Activated gamma-delta T cell treated with Interleukin-2 at 50 U/mL for 16 hours (primary cell): Measurements from ENCODE around the gene NOTCH4.
"Not testable (repeated sequence)": the region's sequence is repeated elsewhere in the genome, so short reads cannot be mapped to it uniquely, and the experiment has no call there.

Source experiments
- DNase-seq: peaks from one replicate; pipeline ENCODE4 v3.0.0-alpha.2; 2020

The NOTCH4 gene

DNA sequence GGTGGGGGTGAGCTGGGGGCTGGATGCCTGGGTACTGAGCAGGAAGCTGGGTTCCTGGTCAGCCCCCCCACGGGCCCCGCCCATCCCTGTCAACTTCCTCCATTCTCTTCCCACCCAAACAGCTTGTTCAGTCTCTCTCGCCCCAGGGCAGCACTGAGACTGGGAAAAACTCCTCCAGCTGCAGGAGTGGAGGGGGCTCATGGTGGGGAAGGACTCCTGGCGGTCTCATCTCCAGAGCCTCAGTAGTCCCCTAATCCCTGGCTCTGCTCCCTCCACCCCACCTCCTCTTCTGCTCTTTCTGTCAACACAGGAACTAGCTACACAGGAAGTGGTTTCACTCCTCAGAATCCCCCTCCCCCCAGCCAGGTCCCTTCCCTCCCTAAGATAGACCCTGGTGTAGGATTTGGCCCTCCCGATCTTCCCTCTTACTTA, 31.2 kb downstream of the NOTCH4 start, which contains the start of gene GPSM3:
GPSM3 (minus strand) TSS at position 36 of the 432 bp plus-strand sequence. CDS start 130 bp downstream, outside the sequence.
- DNase-seq = peak; percentile 63

DNA sequence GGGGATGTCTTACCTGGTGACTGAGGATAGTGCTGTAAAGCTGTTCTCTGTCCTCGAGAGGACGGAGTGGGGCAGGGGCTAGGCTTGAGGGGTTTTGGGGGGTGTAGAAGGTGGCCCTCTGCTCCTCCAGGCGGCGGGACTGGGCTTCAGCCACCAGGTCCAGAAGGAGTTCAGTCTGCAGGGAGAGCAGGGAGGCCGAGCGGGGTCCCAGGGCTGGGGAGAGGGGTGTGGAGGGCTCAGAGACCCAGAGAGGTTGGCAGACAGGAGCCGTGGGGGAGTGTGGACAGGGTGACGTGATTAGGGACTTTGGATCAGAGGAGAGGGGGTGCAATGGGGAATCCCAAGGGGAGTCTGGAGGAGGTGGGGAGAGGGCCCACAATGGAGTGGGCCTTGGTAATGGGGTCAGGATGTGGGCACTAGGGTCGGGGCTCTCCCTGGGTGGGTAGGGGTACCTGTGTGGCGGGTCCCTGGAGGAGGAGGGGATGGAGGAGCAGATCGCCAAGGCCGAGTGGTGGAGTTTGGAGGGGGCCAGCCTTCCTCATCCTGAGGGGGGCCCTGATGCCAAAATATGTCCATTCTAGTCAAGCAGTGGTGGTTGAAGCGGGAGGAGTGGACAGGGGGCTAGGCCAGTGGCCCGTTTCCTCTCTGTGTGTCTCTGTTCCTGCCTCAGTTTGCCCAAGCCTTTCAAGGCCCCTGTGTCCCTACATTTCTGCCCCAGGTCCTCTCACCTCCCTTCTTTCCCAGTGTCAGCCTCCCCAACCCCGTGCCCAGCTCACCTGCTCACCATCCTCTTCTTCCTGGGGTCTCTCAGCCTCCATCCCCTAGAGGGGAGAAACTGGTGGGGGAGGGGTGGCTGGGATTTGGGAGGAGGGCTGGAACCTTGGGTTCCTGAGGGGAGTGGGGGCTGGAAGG, 31.9 kb downstream of the NOTCH4 start:
- DNase-seq = no peak

DNA sequence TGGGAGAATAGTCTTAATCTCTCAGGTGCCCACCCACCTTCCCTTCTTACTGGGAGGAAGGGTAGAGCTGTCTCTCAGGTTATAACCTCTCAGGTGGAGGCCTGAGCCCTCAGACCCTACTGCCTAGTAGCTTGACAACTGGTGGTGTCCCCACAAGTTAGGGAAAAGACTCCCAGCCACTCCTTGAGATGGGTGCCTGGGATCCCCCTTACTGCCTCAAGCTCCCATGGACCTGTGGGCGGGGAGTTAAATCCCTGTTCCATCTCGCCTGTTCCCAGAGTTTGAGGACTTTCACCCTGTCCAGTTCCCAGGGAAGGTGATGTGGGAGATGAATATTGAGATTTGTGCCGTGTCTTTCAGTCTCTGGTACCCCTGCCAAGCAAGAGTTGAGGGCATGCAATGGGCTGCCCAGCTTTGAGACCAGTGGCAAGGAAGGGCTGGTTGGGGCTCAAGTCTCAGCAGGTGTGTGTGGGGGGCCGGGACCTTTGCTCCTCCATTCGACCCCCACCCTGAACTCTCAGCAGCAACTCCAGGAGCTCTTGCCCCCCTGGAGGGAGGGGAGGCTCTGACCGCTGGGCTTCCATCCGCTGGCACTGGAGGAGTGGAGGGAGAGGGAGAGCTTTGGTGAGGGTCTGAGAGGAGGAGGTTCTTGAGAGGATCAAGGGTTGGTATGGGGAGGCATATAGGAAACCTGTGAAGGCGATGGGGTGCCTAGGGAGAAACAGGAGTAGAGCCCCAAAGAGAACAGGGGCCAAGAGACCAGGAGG, 32.8 kb downstream of the NOTCH4 start:
- no peak for DNase-seq

DNA sequence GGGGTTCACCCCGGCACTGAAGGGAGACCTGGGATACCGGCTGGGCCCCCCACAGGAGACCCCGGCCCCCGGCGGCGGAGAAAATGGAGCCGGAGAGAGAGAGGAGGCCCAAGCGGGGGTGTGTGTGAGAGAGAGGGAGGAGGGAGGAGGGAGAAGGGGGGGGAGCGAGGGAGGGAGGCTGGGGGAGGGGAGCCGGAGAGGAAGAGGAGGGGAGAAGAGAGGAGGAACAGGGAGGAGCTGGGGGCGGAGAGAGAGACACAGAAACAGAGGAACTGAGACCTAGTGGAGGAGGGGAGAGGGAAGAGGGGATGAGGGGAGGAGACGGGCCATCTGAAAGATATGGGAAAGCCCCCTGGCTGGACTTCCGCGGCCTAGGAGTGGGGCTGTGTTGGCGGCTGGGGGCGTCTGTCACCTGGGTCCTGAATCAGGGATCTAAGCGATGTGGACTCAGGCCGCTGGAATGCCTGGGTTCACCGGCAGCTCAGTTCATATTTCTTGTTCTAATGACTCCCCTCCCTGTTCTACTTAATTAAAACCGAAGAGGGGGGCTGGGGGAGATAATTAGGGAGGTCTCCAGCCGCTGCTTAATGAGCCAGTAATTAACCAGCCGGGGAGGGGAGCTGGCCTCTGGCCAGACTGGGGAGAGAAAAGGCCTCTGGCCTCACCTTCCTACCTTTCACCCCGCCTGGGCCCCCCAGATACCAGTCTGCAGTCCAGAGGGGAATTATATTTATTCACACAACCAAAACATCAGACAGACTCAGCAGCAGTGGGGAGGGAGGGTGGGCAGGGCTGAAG, 33.6 kb downstream of the NOTCH4 start, which contains the start of gene PBX2:
PBX2 (minus strand) TSS at position 149 of the 798 bp plus-strand sequence. CDS start 287 bp downstream, outside the sequence.
- DNase-seq = peak; percentile 79

DNA sequence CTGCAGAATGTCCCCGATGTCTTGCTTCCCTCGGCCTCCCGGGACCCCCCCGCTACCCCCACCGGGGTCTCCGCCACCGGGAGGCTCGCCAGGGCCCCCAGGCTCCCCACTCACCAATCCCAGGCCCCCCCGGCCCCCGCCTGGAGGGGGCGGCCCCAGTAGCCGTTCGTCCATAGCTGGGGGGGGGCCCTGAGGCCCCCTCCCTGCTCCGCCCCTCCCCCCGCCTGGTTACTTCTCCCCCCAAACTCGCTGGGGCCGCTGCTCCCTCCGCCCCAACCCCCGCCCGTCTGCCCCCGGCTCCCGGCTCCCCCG, 34.2 kb downstream of the NOTCH4 start:
- DNase-seq = no peak

DNA sequence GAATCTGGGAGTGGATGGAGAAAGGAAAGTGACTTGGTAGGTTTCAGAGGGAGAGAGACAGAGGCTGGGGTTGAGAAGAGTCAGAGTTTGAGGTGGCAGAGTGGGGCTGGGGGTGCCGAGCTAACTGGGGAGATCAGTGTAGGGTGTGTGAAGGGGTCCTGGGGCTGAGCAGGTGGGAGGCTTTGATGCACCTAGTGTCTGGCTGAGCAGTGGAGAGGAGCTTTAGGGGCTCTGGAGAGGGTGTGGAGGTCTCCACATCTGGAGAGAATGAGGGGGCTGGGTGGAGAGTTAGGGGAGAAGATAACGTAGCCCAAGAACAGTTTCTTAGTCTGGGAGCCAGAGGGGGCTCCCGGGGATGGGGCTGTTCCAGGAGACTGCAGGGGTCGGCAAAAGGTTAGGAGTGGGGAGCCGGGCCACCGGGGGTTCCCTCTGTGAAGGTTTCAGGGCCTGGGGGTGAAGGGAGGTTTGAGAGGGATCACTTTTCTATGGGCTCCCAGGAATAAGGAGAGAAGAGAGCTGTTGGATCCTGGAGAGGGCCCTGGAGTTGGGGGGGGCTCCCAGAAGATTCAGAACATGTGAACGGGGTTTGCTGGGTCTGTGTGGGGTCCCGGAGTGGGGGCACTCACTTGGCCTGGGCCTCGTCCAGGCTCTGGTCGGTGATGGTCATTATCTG, 34.7 kb downstream of the NOTCH4 start:
- DNase-seq = no peak

DNA sequence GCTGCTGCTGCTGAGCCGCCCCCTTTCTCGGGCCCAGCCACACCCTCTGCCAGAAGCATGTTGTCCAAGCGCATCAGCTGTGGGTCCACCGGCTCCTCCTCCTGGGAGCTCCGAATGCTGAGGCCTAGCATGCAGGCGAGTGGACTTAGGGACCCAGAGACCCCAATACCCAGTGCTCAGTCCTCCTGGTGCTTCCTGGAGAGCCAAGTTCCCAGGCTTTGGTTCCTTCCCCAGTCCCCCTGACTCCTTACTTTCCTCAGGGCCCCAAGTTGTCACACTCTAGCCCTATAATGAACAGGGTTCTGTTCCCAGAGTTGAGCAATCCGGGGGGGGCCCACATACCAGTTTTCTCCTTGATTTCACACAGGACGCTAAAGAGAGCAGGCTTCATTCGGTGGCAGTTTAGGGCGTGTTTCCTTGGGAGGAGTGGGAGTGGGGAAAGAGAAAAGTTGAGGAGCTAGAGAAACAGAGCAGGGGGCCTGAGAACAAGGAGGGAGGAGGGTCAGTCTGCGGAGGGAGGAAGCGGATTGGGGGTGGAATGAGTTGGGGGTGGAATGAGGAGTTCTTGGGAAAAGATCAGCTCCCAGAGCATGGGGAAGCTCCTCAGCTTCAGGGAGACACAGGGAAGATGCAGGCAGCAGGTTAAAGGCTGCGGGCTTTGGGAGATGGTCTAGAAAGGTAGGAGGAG, 35.3 kb downstream of the NOTCH4 start:
- DNase-seq = no peak

DNA sequence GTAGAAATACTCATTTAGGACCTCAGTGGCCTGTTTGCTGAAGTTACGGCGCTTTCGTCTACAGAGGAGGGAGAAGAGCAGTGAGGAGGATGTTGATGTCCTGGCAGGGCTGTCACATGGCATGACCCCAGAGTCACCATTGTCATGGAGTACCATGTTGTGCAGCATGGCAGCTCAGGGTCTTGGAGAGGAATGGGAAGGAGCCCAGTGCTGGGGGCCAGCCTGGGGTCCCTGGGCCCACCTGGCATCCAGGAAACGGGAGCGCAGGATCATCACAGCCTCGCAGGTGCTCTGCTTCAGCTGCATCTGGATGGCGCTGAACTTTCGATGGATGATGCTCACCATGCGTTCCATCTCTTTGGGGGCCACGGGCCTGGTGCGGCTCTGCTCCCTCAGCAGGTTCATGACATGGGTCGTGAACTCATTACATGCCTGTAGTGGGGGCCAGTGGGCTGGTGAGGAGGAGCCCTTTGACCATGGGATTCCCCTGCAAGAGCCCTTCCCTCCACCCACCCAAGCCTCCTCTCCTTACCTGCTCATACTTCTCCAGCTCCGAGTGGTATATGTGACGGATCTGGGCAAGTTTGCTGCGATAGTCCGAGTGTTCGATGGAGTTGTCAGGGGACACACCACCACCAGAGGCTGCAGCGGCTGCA, 36.0 kb downstream of the NOTCH4 start:
- not testable (repeated sequence) for DNase-seq

DNA sequence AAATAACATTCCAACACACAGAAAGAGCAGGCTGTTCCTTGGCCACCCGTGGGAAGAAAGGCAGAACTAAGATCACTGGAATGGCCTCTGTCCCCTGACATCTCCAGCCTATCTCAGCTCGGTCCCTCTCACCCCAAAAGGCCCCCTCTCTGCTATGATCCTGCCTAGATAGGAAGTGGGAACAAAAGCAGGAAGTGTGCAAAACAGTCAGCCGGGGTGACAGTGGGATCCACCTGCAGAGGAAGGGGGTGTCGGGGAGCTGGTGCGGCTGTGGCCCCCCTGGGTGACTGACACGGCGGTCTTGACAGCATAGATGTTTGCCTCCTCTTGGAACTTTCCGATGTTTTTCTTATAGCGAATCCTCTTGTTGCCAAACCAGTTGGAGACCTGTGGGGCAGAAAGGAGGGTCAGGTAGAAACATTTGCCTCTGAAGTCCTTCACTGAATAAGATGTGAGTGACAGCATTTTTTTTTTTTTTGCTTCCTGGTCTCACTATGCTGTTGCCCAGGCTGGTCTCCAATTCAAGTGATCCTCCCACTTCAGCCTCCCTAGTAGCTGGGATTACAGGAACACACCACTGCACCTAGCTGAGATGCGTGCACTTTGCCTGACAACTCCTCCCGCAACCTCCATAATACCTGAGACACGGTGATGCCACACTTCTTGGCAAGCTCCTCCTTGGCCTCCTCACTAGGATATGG, 36.7 kb downstream of the NOTCH4 start:
- DNase-seq = no peak

DNA sequence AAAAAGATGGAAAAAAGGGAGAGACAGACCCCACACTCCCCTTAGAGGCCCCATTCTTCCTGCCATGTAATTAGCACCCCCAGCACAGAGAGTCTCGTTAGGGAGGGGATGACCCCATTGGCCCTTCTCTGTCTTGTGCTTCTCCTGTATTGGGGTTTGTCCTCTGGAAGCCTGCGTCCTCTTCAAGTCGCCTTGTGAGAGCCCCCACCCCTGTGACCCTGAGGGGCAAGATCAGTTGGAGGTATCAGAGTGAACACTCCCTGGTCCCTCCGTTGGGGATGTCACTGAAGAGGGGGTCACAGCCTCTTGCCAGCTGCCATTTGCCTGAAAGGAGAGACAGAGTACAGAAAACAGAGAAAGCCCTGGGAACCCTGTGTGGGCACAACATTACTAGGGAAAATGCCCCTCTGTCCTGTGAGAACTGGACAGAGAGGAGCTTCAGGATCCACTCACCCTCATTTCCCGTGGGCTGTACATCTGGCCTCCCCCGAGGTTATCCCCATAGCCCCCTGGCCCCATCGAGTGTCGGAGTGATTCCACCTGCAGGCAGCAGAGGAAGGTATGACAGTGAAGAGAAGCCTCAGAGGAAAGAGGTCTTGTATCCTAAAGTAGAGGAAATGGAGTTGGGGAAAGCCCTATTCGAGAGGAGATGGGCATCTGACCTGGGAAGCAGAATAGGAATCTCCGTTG, 37.6 kb downstream of the NOTCH4 start:
- DNase-seq = not testable (repeated sequence)

DNA sequence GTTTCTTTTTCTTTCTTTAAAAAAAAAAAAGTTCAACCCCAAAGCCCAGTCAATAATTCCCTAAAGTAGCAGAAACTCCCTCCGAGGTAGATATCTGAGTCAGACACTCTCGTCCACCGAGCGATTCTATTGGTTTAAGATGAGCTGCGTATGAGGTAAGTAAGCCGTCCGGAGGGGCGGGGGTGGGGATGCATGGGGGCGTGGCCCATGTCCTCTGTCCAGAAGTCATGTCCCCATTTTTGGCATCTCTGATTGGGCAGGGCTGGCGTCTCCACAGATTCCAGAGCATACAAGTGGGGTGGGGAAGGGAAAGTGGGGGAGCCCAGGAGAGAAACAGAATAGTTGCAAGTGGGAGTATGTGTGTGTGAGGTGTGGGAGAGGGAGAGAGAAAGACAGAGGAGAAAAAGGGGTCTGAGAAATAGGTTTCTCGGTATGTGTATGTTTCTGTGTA, 38.2 kb downstream of the NOTCH4 start:
- DNase-seq = not testable (repeated sequence)

DNA sequence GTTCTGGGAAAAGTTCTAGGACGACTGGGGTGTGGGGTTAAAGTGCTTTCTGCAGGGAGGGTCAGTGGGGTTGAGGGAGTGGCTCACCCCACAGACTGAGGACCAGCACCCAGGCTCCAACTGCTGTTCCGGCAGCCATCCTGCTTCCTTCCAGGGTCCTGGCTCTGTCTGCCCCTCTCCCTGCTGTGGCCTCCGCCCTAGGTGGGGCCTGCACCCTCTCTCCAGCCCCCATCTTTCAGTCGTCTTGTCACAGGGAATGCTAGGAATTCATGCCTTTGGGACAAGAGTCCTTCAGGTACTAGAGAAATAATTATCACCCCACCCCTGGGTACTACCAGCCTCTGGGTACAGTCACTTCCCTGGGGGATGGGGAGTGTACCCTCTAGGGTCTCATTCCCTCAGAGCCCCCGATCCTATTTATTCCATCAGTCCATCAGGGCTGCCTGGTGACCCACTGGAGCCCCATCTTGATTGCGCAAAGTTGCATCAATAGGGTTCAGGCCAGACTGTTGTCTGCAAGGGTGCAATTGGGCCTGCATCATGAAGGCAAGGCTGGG, 39.7 kb downstream of the NOTCH4 start, which contains the start of gene AGER:
AGER (minus strand) TSS at position 170 of the 557 bp plus-strand sequence; CDS start at position 139, 31 bp downstream.
- no peak for DNase-seq

DNA sequence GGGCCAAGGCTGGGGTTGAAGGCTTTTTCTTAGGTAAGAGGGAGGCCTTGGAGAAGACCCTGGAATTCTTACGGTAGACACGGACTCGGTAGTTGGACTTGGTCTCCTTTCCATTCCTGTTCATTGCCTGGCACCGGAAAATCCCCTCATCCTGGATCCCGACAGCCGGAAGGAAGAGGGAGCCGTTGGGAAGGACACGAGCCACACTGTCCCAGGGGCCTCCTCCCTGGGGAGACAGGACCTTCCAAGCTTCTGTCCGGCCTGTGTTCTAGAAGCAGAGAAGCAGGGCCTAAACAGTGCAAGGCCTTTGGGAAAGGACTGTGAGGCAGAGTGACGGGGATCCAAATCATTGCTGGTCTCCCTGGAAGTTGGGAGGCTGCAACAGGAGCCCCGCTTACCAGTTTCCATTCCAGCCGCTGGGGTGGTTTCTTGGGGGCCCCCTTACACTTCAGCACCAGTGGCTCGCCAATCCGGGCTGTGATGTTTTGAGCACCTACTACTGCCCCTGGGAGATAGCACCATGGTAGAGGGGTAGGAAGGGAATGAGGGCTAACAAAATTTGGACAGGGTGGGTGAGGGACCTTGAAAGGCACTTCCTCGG, 40.3 kb downstream of the NOTCH4 start:
- no peak for DNase-seq

DNA sequence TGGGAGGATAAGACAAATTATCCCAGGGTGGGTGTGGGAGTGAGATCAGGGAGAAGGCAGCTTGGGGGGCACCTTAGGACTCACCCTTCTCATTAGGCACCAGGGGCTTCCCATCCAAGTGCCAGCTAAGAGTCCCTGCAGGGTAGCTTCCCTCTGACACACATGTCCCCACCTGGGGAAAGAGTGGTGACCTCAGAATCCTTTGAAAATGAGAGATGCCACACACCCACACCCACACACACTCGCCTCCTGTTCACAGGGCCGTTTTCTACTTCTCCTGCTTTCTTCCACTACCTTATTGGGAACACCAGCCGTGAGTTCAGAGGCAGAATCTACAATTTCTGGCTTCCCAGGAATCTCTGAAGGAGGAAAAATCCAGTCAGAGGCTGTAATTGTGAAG, 40.8 kb downstream of the NOTCH4 start:
- DNase-seq = no peak

DNA sequence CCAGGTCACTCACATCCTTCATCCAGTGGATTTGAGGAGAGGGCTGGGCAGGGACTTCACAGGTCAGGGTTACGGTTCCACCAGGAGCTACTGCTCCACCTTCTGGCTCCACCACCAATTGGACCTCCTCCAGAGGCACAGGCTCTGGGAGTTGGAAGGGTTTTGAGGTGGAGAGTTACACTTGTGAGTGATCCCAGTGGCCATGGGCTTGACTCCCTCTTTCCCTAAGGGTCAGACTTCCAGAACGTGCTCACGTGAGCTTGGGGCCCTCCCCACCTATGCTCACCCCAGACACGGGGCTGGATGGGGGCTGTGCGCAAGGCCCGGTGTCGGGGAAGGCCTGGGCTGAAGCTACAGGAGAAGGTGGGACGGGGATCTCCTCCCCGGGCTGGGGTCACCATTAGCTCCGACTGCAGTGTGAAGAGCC, 41.3 kb downstream of the NOTCH4 start:
- DNase-seq = no peak

DNA sequence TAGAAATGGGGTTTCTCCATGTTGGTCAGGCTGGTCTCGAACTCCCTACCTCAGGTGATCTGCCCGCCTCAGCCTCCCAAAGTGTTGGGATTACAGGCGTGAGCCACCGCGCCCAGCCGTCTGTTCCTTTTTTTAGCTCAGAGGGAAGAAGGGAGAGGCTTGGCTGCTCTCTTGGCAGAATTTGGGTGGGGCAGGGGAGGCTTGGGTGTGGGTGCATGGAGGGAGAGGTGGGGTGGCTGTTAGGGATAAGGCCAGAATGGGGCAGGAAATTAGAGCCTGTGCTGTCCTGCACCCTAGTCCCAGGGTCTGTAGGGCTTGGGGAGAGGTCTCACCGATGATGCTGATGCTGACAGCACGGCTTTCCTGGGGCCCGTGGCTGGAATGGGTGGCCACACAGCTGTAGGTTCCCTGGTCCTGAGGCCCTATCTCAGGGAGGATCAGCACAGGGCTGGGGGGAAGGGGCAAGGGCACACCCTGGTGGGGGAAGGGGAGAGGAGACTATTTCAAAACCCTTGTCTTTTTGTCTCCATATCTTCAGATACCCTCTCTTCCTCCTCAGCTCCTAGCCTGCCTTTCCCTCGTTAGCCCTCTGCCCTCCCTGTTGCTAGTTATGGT, 41.8 kb downstream of the NOTCH4 start:
- no peak for DNase-seq

DNA sequence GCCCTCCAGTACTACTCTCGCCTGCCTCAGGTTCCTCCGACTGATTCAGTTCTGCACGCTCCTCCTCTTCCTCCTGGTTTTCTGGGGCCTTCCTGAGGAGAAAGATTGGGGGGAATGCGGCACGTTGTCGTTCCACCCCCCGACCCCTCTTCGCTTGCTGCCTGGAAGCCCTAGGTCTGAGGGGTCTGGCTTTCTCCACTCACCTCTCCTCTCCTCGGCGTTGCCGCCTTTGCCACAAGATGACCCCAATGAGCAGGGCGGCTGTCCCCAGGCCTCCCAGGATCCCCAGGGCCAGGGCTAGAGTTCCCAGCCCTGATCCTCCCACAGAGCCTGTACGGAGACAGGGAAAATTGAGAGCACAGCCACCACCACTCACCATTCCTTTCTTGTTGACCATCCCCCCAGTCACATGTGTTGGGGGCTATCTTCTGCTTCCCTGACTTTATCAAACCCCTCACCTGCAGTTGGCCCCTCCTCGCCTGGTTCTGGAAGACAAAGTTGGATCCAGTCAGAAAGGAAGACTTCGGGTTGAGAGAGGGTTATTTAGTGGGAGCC, 42.6 kb downstream of the NOTCH4 start:
- no peak for DNase-seq
